K562 (cell line): ENCODE data around the gene MOAP1. TPM values are rescaled to one million over a fixed set of nuclear protein-coding genes. Genes with fewer than 3 reads are reported as not detected.

Source experiments
- AFF1 ChIP-seq, 2 experiments: fragments of 450-650 bp; IDR thresholded peaks; 2 replicates each; pipeline ENCODE4 v1.6.1; 2018; ENCODE audit warnings: mild to moderate bottlenecking in 2 of 2, low read depth in 1 of 2; ENCODE audit not compliant: partially characterized antibody in 2 of 2
- GABPA ChIP-seq: fragments of 200-800 bp; sonication (Bioruptor generic); conservative IDR thresholded peaks from 2 replicates; pipeline ENCODE4 v1.6.1; 2016; ENCODE audit warnings: low read depth, missing genetic modification characterization, missing compliant biosample characterization
- L3MBTL2 ChIP-seq: fragments of 450-650 bp; IDR thresholded peaks from 2 replicates; pipeline ENCODE4 v1.6.1; 2016; ENCODE audit warnings: mild to moderate bottlenecking, moderate library complexity
- MITF ChIP-seq: IDR thresholded peaks from 2 replicates; pipeline ENCODE4 v1.6.1; 2014; ENCODE audit warnings: antibody characterized with exemption
- NONO ChIP-seq, 2 experiments: fragments of 200-400 bp in 1 of 2; fragments of 450-650 bp in 1 of 2; formaldehyde crosslinking in 1 of 2; IDR thresholded peaks; 2 replicates each; pipeline ENCODE4 v1.6.1; 2017; ENCODE audit warnings: low read depth in 2 of 2, mild to moderate bottlenecking in 2 of 2, moderate library complexity in 2 of 2, low read length in 1 of 2
- PHB ChIP-seq: fragments of 250-450 bp; sonication (Bioruptor Pico); IDR thresholded peaks from 2 replicates; pipeline ENCODE4 v1.5.0; 2021
- PHF8 ChIP-seq: fragments of 200-600 bp; sonication (generic); IDR thresholded peaks from 2 replicates; pipeline ENCODE4 v1.6.1; 2012; ENCODE audit warnings: mixed run types, mild to moderate bottlenecking, inconsistent platforms, low read length, moderate library complexity, borderline replicate concordance
- RB1 ChIP-seq: fragments of 450-650 bp; IDR thresholded peaks from 2 replicates; pipeline ENCODE4 v1.6.1; 2017; ENCODE audit warnings: low read depth, mild to moderate bottlenecking
- SREBF1 ChIP-seq: fragments of 150-350 bp; IDR thresholded peaks from 2 replicates; pipeline ENCODE4 v1.6.1; 2014; ENCODE audit warnings: antibody characterized with exemption, low read depth, low read length, borderline replicate concordance
- STAG1 ChIP-seq: sonication (generic); formaldehyde crosslinking; IDR thresholded peaks from 2 replicates; pipeline ENCODE4 v1.5.0; 2020; ENCODE audit warnings: missing genetic modification reagents, borderline replicate concordance
- SUPT5H ChIP-seq: fragments of 450-650 bp; IDR thresholded peaks from 2 replicates; pipeline ENCODE4 v1.6.1; 2016
- ZBTB12 ChIP-seq: fragments of 250-450 bp; sonication (Bioruptor Pico); IDR thresholded peaks from 2 replicates; pipeline ENCODE4 v1.4.0; 2020
- ZEB2 ChIP-seq: fragments of 450-650 bp; IDR thresholded peaks from 2 replicates; pipeline ENCODE4 v1.6.1; 2016
- ZNF609 ChIP-seq: sonication (generic); formaldehyde crosslinking; IDR thresholded peaks from 2 replicates; pipeline ENCODE4 v1.8.1; 2023; ENCODE audit warnings: missing genetic modification reagents, mild to moderate bottlenecking, borderline replicate concordance
- polyA plus RNA-seq, 8 experiments: library from polyadenylated mRNA; depleted of rRNA in 4 of 8; stranded (reverse) in 5 of 8; unstranded in 3 of 8; fragments of >200 nt; fragmentation: Nextera tagmentation in 2 of 8; fragmentation: Illumina TruSeq in 1 of 8; extraction: Ambion mirVana in 2 of 8; extraction: Trizol in 1 of 8; gene quantifications; 2 replicates each; pipeline versions ENCODE4 v1.2.1 to v1.2.3, GENCODE V29; 2011 to 2014; ENCODE audit warnings: inconsistent platforms in 1 of 8, missing spikeins in 1 of 8
- total RNA-seq, 7 experiments: library from RNA; depleted of rRNA in 6 of 7; stranded (reverse); fragments of >200 nt in 6 of 7; fragmentation: Illumina TruSeq in 2 of 7; extraction: Trizol in 2 of 7; gene quantifications; 2 replicates each; pipeline versions ENCODE4 v1.2.1 to v1.2.3, GENCODE V29; 2011 to 2021; ENCODE audit warnings: low replicate concordance in 1 of 7

MOAP1 gene
- total and polyA plus RNA-seq, 9 of the 15 experiments (the other 6 are each of a cell fraction or from before 2014, with no cell fraction given) = 1.5 to 14.4 (median 6.0) TPM

GRCh38 chr14:93184391-93185348 lies at the start of gene MOAP1, which contains the start of gene LYSET (continued):
- TF ChIP-seq SREBF1 = no peak
- 0 out of 2 replicates have a peak, but pooled peaks have one; percentile 20 for TF ChIP-seq MITF
- TF ChIP-seq NONO (IDR thresholded peaks at IDR 0.05; ENCODE audit: low read depth in 2 of 2, low read length in 1 of 2) = 0 out of 4 replicates have a peak, but pooled peaks of 1 of the 2 experiments have one; percentile 19
- 0 out of 2 replicates have a peak, but pooled peaks have one; percentile 24 for TF ChIP-seq PHB (CRISPR knock-in tag)
- peak; percentile 59; the same call in 1 of the 2 replicates for TF ChIP-seq RB1
- peak; percentile 67 for TF ChIP-seq SUPT5H
- peak; percentile 96 for TF ChIP-seq GABPA
- TF ChIP-seq ZBTB12 (CRISPR knock-in tag) = 0 out of 2 replicates have a peak, but pooled peaks have one; percentile 29
- TF ChIP-seq PHF8 = peak; percentile 73; the same call in 1 of the 2 replicates
- 0 out of 2 replicates have a peak, but pooled peaks have one; percentile 12 for TF ChIP-seq STAG1 (CRISPR knock-in tag)
- peak; percentile 40; the same call in 1 of the 2 replicates for TF ChIP-seq ZEB2
- no peak for TF ChIP-seq AFF1 (IDR thresholded peaks at IDR 0.05; ENCODE audit: low read depth in 1 of 2, partially characterized antibody in 2 of 2)
- no peak for TF ChIP-seq ZNF609 (CRISPR knock-in tag)
- peak; percentile 50; the same call in 1 of the 2 replicates for TF ChIP-seq L3MBTL2
- TF ChIP-seq, all 486 proteins: peak for 65
